Subcutaneous adipose tissue (tissue), 4 donors: ENCODE results near the gene CMTM1. TPM values are rescaled to one million over a fixed set of nuclear protein-coding genes. Genes with fewer than 3 reads are reported as not detected.

Experiments
- CTCF ChIP-seq: fragments of 450-650 bp; IDR thresholded peaks from one replicate; pipeline ENCODE4 v1.5.1; 2016; ENCODE audit warnings: low read depth, mild to moderate bottlenecking, control low read depth, antibody characterized with exemption, moderate library complexity
- total RNA-seq, 4 donors: library from RNA; depleted of rRNA; stranded (reverse); fragments of >200 nt; gene quantifications; one replicate each; pipeline ENCODE4 v1.1.0, GENCODE V29; 2016

CMTM1 gene
- total RNA-seq, 4 donors from 2014 or later, result 0.66 to 2.2 (median 0.82) TPM; not detected in 1

DNA sequence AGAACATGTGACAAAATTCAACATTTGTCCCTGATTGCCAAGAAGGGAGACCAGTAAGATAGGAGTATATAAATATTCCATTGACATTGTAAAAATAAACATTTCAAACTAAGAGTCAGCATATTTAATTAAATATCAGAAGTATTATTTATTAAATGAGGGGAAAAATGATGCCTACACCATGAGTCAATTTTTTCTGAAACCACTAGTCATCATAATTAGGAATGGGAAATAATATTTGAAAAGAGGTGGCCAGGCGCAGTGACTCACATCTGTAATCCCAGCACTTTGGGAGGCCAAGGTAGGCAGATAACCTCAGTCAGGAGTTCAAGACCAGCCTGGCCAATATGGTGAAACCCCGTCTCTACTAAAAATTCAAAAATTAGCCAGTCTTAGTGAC lies 2.1 kb downstream of the CMTM1 start:
- no peak for TF ChIP-seq CTCF

DNA sequence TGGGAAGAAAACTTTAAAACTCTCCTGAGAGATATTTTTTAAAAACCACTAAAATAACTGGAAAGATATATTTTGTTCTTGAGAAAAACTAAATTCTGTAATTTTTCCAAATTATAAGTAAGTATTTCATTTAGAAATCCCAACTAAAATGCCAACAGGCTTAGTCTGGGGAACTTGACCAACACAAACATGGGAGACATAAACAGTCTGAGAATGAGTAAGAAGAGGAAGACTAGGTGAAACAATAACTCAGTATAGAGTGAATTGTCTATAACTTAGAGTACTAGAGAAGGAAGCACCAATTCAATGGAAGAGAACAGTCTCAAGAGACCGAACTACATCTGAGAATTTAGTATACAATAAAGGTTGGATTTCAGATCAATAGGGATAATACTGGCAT lies 2.9 kb downstream of the CMTM1 start:
- no peak for TF ChIP-seq CTCF

GRCh38 chr16:66569827-66570405 lies 3.7 kb downstream of the CMTM1 start:
- TF ChIP-seq CTCF, result no peak

DNA sequence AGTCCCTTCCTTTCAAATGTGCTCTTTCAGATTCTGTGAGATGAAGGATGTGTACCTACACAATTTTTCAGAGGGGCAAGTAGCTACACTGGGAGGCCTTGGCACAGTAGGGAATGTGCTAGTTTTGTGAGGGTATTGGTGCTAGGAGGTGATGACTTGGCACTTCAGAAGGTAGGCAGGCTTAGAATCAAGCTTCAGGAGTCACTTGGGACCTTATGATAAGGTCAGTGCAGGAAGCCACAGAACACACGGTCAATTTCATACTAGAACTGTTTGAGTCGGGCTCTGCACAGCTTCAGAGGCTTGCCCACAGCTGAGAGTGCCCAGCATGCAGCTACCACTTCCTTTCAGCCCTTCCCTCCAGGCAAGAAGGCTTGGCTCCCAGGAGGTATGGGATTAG lies 6.1 kb downstream of the CMTM1 start:
- TF ChIP-seq CTCF, result no peak

- TF ChIP-seq CTCF, result no peak
Observed at GRCh38 chr16:66574081-66574480, 7.8 kb downstream of the CMTM1 start.

DNA sequence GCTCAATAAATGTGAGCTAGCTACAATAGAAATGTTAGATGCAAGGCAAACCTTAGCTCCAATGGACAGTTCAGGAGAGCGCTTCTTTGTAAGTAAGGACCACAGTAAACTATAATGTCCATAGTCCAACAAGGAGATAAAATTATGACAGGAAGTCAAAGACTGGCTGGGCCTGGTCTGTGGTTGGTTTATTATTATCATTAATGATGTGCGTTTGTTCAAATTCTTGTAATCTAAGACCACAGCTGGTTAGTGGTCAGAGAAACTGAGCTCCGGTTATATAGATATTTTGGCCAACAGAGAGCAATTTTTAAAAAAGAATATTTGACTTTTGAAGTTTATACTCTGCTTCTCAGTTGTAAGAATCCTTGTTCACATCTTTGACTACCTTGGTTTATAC lies 8.3 kb downstream of the CMTM1 start:
- TF ChIP-seq CTCF, result no peak

GRCh38 chr16:66575060-66575459 lies 8.8 kb downstream of the CMTM1 start:
- no peak for TF ChIP-seq CTCF
